Measurements from ENCODE around the gene PPP1R14D.
A peak's percentile ranks its signal among the peaks of the same experiment; 100 is the strongest.

- TF ChIP-seq CTCF (IDR thresholded peaks at IDR 0.05) (no peak), POLR2A (IDR thresholded peaks at IDR 0.05) (peak in 1 of 3 donors; percentile 18)
Measured at GRCh38 chr15:40872791-40873693, 44.5 kb upstream of the PPP1R14D start.
